ENCODE results near the gene UNG. TPM values are rescaled to one million over a fixed set of nuclear protein-coding genes. Genes with fewer than 3 reads are reported as not detected.

The UNG gene
- total RNA-seq, 2 donors from 2014 or later = 4.9 to 13.5 TPM

DNA sequence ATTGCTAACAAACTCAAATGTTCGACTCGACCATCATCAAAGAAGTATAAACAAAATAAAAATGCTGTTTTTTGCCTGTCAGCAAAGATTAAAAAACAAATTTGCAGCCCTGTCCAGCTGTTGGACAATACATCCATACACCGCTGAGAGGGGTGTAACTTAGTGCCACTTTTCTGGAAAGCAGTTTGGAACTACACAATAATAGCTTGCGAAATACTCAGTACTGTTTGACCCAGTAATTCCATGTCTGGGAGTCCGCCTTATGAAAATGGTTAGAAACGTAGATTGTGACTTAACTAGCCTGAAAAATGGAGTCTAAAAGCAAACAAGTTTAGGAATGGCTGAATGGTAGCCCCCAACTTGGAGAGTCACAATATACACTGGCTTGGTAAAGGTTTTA is 38.6 kb upstream of the UNG start:
- Histone ChIP-seq H3K36me3 (replicated peaks in 1 of 2; ENCODE audit: insufficient read depth in 1 of 2, low read depth in 2 of 2) (peaks cover 0 to 5% of the 10 kb centered on the region in 2 donors), H3K4me3 (no peak overlapping the region), H3K9me3 (no peaks in the 10 kb centered on the region), H3K27me3 (no peaks in the 10 kb centered on the region), H3K4me1 (peaks cover 12% of the 10 kb centered on the region), H3K27ac (no peak overlapping the region)
- WGBS, 2 donors = 92% methylated on average over 6 of the region's 6 CpGs
- no peak for ATAC-seq
- TF ChIP-seq POLR2A (IDR thresholded peaks at IDR 0.05) = no peak
- TF ChIP-seq, protein P1, sequence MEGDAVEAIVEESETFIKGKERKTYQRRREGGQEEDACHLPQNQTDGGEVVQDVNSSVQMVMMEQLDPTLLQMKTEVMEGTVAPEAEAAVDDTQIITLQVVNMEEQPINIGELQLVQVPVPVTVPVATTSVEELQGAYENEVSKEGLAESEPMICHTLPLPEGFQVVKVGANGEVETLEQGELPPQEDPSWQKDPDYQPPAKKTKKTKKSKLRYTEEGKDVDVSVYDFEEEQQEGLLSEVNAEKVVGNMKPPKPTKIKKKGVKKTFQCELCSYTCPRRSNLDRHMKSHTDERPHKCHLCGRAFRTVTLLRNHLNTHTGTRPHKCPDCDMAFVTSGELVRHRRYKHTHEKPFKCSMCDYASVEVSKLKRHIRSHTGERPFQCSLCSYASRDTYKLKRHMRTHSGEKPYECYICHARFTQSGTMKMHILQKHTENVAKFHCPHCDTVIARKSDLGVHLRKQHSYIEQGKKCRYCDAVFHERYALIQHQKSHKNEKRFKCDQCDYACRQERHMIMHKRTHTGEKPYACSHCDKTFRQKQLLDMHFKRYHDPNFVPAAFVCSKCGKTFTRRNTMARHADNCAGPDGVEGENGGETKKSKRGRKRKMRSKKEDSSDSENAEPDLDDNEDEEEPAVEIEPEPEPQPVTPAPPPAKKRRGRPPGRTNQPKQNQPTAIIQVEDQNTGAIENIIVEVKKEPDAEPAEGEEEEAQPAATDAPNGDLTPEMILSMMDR (IDR thresholded peaks at IDR 0.05) = no peak
- intact Hi-C loops (cut with DNase I) = no loop called here
- no peak for DNase-seq

DNA sequence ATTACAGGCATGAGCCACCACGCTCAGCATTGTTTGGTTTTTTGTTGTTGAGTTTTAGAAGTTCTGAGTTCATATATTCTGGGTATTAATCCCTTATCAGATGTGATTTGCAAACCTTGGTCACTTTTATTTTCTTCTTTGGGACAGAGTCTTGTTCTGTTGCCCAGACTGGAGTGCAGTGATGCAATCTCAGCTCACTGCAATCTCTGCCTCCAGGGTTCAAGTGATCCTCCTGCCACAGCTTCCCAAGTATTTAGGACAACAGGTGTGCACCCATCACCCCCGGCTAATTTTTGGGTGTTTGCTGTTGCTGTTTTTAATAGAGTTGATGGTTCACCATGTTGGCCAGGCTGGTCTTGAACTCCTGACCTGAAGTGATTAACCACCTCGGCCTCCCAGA is 33.3 kb upstream of the UNG start:
- intact Hi-C loops (cut with DNase I) = no loop called here
- TF ChIP-seq, protein P1 (IDR thresholded peaks at IDR 0.05) = no peak
- TF ChIP-seq POLR2A (IDR thresholded peaks at IDR 0.05) = no peak
- Histone ChIP-seq H3K4me3 (no peak overlapping the region), H3K4me1 (peaks cover 37% of the 10 kb centered on the region), H3K27me3 (no peaks in the 10 kb centered on the region), H3K9me3 (no peaks in the 10 kb centered on the region), H3K27ac (no peak overlapping the region), H3K36me3 (replicated peaks in 1 of 2; ENCODE audit: insufficient read depth in 1 of 2, low read depth in 2 of 2) (peaks cover 0 to 3% of the 10 kb centered on the region in 2 donors)
- ATAC-seq (no peak), DNase-seq (no peak)
- WGBS, 2 donors = 66 to 76% methylated on average over 3 of the region's 3 CpGs

DNA sequence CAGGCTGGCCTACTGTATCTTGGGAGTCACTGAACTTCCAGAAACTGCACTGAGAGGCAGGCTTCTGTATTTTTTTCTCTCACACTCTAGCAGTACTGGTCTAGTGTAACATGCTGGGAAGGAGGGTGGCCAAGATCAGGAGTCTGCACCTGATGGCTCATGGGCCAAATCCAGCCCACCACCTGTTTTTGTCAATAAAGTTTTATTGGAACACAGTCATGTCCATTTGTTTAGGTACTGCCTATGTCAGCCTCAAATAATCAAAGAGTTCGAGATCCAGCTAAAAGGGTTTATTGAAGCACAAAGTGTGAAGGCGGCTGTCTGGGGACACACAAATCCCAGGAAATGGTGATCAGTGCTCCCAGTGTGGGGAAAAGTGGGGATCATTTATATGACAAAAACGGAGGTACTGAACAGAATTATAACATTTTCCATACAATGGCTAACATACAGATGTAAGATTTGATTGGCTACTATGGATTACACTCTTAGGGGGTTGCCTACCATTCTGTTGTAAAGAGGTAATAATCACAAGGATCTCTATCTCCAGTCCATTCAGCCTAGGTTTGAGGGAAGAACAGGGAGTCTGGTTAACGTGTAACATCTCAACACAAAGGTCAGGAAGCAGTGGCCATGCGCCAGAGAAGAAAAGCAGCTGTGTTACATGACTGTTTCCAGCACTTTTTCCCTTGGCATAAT is 32.1 kb upstream of the UNG start:
- Histone ChIP-seq H3K9me3 (no peaks in the 10 kb centered on the region), H3K27ac (peak overlapping the region in 3 of 4 donors; percentile 31 to 74 (median 72)), H3K4me3 (no peak overlapping the region), H3K4me1 (peaks cover 37% of the 10 kb centered on the region), H3K36me3 (replicated peaks in 1 of 2; ENCODE audit: insufficient read depth in 1 of 2, low read depth in 2 of 2) (peaks cover 0 to 6% of the 10 kb centered on the region in 2 donors), H3K27me3 (no peaks in the 10 kb centered on the region)
- no peak for TF ChIP-seq POLR2A (IDR thresholded peaks at IDR 0.05)
- TF ChIP-seq, protein P1 (IDR thresholded peaks at IDR 0.05) = no peak
- peak; percentile 80 for ATAC-seq
- 31 to 33% methylated on average over 5 of the region's 5 CpGs for WGBS, 2 donors
- intact Hi-C loops (cut with DNase I) = no loop called here
- DNase-seq = peak; percentile 81 to 92 (median 86)

DNA sequence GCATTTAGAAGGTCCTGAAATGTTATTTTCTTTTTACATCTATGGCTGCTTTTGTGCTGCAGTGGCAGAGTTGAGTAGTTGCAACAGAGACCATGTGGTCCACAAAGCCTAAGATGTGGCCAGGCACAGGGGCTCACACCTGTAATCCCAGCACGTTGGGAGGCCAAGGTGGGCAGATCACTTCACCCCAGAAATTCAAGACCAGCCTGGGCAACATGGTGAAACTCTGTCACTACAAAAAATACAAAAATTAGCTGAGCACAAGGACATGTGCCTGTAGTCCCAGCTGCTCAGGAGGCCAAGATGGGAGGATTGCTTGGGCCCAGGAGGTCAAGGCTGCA is 31.6 kb upstream of the UNG start:
- H3K36me3 ChIP-seq (replicated peaks in 1 of 2; ENCODE audit: insufficient read depth in 1 of 2, low read depth in 2 of 2) = peaks cover 0 to 6% of the 10 kb centered on the region in 2 donors
- intact Hi-C loops (cut with DNase I) = no loop called here

More for the DNA sequence above, 31.6 kb upstream of the UNG start:
- Histone ChIP-seq H3K27me3 (no peaks in the 10 kb centered on the region), H3K4me1 (peaks cover 37% of the 10 kb centered on the region), H3K27ac (peak overlapping the region in 3 of 4 donors; percentile 31 to 74 (median 72)), H3K9me3 (no peaks in the 10 kb centered on the region), H3K4me3 (no peak overlapping the region)
- no peak for ATAC-seq
- 0 to 43% methylated on average over 1 of the region's 1 CpG for whole genome bisulfite sequencing, 2 donors
- no peak for DNase-seq
- TF ChIP-seq POLR2A (IDR thresholded peaks at IDR 0.05) = no peak
- TF ChIP-seq, protein P1 (IDR thresholded peaks at IDR 0.05) = peak in 1 of 7 experiments; percentile 9

Measured in body of pancreas (tissue), 4 donors.